ENCODE data around the gene MVB12B.

Gene MVB12B

GRCh38 chr9:126508171-126508591 is 181.6 kb downstream of the MVB12B start:
- TF ChIP-seq, protein P1, sequence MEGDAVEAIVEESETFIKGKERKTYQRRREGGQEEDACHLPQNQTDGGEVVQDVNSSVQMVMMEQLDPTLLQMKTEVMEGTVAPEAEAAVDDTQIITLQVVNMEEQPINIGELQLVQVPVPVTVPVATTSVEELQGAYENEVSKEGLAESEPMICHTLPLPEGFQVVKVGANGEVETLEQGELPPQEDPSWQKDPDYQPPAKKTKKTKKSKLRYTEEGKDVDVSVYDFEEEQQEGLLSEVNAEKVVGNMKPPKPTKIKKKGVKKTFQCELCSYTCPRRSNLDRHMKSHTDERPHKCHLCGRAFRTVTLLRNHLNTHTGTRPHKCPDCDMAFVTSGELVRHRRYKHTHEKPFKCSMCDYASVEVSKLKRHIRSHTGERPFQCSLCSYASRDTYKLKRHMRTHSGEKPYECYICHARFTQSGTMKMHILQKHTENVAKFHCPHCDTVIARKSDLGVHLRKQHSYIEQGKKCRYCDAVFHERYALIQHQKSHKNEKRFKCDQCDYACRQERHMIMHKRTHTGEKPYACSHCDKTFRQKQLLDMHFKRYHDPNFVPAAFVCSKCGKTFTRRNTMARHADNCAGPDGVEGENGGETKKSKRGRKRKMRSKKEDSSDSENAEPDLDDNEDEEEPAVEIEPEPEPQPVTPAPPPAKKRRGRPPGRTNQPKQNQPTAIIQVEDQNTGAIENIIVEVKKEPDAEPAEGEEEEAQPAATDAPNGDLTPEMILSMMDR (conservative IDR thresholded peaks at IDR 0.05), result no peak
- H3K27ac ChIP-seq, result no peak overlapping the region

- no peak overlapping the region for H3K27ac ChIP-seq
- TF ChIP-seq, protein P1 (conservative IDR thresholded peaks at IDR 0.05), result no peak
Measured at GRCh38 chr9:126508928-126509327, 182.3 kb downstream of the MVB12B start.

- H3K27ac ChIP-seq, result no peak overlapping the region
- TF ChIP-seq, protein P1 (conservative IDR thresholded peaks at IDR 0.05), result no peak
Measured at GRCh38 chr9:126509718-126510117, 183.1 kb downstream of the MVB12B start.

DNA sequence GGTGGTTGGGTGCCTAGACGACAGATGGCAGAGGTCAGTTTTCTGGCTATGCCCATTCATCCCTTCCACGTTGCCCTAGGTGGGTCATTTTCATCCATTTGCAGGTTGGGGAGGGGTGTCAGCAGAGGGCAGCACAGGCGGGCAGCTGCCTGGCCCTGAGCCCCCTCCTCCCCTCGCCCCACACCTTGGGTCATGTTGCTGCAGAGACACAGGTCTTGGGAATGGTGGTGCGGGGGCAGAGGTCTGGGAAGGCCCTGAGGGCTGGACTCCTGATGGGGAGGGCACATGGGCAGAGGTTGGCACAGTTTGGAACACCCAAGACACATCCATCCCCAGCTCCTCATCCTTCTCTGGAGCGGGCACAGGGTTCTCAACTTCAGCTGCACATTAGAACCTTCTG is 183.9 kb downstream of the MVB12B start:
- H3K27ac ChIP-seq, result peak overlapping the region; percentile 77
- TF ChIP-seq, protein P1 (conservative IDR thresholded peaks at IDR 0.05), result no peak

- peak overlapping the region; percentile 77 for H3K27ac ChIP-seq
- TF ChIP-seq, protein P1 (conservative IDR thresholded peaks at IDR 0.05), result no peak
Measured at GRCh38 chr9:126511411-126511810, 184.8 kb downstream of the MVB12B start.

- TF ChIP-seq, protein P1 (conservative IDR thresholded peaks at IDR 0.05), result no peak
- no peak overlapping the region for H3K27ac ChIP-seq
Measured at GRCh38 chr9:126513159-126514036, 186.8 kb downstream of the MVB12B start.

DNA sequence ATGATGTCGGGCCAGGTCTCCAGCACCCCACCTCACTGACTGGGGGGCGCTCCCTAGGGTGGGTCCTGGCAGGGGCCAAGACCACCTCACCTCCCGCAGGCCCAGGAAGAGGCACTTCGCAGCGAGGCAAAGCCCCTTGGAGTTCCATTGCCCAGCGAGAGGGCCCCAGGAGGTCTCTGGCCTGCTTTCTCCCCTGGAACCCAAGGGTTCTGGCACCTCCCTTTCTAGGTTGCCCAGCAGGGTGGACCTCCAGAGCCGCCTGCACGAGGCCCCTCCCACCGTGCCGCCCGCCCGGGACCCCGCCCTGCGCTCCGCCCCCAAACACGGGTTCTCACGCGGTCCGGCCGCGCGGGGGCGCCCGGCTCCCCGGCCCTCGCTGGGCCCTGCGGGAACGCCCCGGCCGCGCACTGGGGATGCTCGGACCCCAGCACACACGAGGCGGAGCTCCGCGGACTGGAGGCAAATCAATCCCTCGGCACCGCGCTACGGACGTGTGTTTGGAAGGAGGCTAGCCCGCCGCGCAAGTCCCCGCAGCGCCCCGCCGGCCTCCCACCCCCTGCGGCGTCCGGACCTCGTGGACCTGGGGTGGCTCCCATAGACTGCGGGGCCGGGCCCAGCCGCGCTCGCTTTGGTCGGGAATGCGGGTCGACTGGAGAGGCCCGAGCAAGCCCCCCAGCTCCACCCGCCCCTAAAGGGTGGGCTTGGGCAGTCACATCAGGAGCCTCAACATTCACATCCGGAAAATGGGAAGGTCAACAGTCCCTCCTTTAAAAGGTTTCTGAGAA is 187.6 kb downstream of the MVB12B start:
- TF ChIP-seq, protein P1 (conservative IDR thresholded peaks at IDR 0.05), result no peak
- H3K27ac ChIP-seq, result no peak overlapping the region
